HL-60 (cell line): ENCODE results near the gene SLC17A9.

Source experiments
- DNase-seq, 2 experiments: peaks; one replicate each; pipeline ENCODE4 v3.0.0-alpha.2; 2010 to 2020; ENCODE audit warnings: low read depth in 1 of 2, low spot score in 1 of 2
- H3K27ac ChIP-seq: fragments of 250-450 bp; sonication (Bioruptor Pico); replicated peaks from 2 replicates; pipeline ENCODE4 v1.5.1; 2020; ENCODE audit warnings: mild to moderate bottlenecking, moderate library complexity
- H3K27me3 ChIP-seq: fragments of 250-450 bp; sonication (Bioruptor Pico); 2 replicates; pipeline ENCODE4 v1.5.1; 2021; ENCODE audit warnings: mild to moderate bottlenecking, moderate library complexity; ENCODE audit not compliant: insufficient read depth, poor library complexity, severe bottlenecking
- H3K4me3 ChIP-seq: replicated peaks from 2 replicates; pipeline ENCODE4 v1.5.1; 2011; ENCODE audit warnings: mild to moderate bottlenecking, control low read depth, low read length; ENCODE audit not compliant: insufficient read depth
- CTCF ChIP-seq: IDR thresholded peaks from one replicate; pipeline ENCODE4 v1.5.1; 2011; ENCODE audit warnings: low read length, control low read depth, inconsistent platforms; ENCODE audit not compliant: insufficient read depth
- GABPA ChIP-seq: IDR thresholded peaks from 2 replicates; pipeline ENCODE4 v1.6.1; 2012; ENCODE audit warnings: low read depth
- POLR2AphosphoS5 ChIP-seq: IDR thresholded peaks from 2 replicates; pipeline ENCODE4 v1.6.1; 2012; ENCODE audit warnings: low read depth
- REST ChIP-seq: IDR thresholded peaks from 2 replicates; pipeline ENCODE4 v1.6.1; 2012; ENCODE audit warnings: low read depth; ENCODE audit not compliant: insufficient replicate concordance
- SPI1 ChIP-seq: IDR thresholded peaks from 2 replicates; pipeline ENCODE4 v1.6.1; 2012; ENCODE audit warnings: low read depth, mild to moderate bottlenecking, borderline replicate concordance

SLC17A9 gene

GRCh38 chr20:62950741-62951140 lies 1.8 kb upstream of the SLC17A9 start:
- no peak overlapping the region for H3K4me3 ChIP-seq

DNA sequence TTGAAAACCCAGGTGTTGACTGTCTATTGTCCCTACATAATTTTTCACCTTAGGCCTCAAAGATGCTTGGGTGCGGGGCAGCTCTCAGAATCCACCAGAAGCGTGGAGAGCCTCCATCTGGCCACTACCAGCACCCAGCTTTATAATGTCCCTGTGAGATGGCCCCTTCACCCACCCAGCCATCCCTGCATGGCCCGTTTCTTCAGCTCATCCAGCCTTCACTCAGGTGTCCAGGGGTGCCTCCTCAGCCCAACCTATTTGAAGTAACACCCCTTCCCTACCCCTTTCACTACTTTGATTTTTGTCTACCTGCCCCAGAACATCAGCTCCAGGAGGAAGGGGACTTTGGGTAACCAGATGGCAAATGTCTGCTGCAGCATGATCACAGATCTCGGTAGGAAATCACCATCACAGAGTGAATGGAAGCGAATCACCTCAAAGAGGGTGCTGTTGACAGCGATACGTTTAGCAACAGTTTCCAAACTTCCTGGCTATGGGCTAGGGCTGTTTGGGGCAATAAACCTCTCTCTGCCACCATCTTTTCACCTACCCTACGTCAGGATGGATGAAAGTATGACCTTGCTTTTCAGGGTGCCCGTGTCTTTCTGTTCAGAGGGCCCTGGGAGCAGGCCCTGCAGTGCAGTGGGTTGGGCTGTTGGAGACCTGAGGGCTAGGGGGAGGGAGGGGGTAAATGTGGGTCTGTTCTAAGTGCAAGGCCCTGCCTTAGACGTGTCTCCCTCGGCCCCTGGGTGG lies 1.2 kb upstream of the SLC17A9 start:
- Histone ChIP-seq H3K4me3 (no peak overlapping the region; the same call in 1 of the 2 replicates), H3K27ac (peak overlapping the region; percentile 95), H3K27me3 (no peaks in the 10 kb centered on the region)
- TF ChIP-seq SPI1 (no peak), POLR2AphosphoS5 (no peak), GABPA (no peak), REST (no peak), CTCF (no peak)
- DNase-seq = peak in 1 of 2 experiments; percentile 28

More at GRCh38 chr20:62950741-62951140, 1.8 kb upstream of the SLC17A9 start:
- Histone ChIP-seq H3K27ac (no peak overlapping the region), H3K27me3 (no peaks in the 10 kb centered on the region)
- TF ChIP-seq GABPA (no peak), POLR2AphosphoS5 (no peak), REST (no peak), SPI1 (no peak), CTCF (no peak)
- DNase-seq = no peak

DNA sequence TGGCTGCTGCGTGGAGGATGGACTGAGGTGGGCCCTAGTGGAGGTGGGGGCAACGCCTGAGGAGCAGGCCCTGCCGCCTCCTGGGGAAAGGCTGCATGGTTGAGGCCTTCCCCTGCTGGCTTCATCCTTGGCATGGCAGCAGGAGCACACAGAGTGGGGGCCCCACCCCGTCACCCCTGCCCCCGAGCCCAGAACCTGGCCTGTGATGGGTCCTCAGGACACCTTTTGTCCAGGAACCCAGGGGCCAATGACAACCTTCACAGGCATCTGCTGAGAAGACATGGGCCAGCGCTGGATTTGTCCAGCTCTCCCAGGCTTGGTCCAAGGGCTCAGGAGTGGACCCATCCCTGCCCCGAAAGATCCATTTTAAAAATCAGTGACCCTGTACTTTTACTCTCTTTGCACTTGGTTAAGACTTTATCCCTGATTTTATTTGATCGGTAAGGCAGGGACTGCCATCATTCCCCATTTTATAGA lies 575 bp upstream of the SLC17A9 start:
- TF ChIP-seq REST (no peak), CTCF (no peak), SPI1 (no peak), GABPA (no peak), POLR2AphosphoS5 (no peak)
- no peak for DNase-seq
- peak overlapping the region; percentile 79 for H3K4me3 ChIP-seq
- peak overlapping the region; percentile 95 for H3K27ac ChIP-seq
- no peaks in the 10 kb centered on the region for H3K27me3 ChIP-seq
